HG03095 (cell line): ENCODE measurements around the gene FBXO11.
"Not testable (repeated sequence)": the region's sequence is repeated elsewhere in the genome, so short reads cannot be mapped to it uniquely, and the experiment has no call there.

Source experiments
- ATAC-seq: cut with Tn5 transposase; IDR thresholded peaks from one replicate; pipeline ENCODE4 v1.9.1; 2021; ENCODE audit warnings: moderate library complexity; ENCODE audit not compliant: unreplicated experiment

FBXO11 gene

GRCh38 chr2:47906157-47907038 lies at the start of gene FBXO11:
TSS of gene FBXO11 (minus strand) at chr2:47906498. CDS start at chr2:47905720, 778 bp downstream.
- ATAC-seq: peak; percentile 86

DNA sequence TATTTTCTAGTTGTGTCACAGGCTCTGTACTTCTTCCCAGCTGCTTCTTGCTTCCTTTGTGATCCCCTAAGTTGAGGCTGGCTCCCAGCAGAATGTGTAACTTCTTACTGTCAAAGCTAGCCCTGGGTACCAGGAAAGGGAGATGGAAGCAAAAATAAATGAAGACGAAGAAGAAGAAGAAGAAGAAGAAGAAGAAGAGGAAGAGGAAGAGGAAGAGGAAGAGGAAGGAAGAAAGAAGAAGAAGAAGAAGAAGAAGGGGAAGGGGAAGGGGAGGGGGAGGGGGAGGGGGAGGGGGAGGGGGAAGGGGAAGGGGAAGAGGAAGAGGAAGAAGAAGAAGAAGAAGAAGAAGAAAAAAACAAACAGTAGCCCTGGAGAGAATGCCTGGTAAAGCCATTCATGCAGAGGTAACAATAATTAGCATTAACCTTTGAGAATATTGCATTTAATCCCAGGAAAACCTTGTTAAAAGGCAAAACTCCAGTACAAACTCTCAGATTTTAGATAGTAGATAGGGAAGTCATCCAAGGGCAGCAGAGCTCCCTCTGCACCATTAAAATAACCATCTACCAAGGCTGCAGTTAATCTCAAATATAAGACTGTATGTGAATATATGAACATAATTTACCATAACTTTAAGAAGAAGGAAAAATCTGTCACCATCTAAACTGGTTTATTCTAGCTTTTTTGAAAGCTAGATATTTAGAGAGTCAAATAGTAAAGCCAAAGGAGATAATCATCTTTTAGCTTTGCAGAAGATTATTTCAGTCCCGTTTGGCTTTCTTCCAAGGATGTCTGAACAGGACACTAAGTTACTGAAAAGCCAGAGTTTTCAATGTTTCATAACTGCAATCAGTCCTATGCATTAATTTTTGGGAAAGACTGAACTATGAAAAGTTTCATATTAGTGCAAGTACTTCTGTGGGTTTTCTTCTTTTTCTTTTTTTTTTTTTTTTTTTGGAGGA lies 44.3 kb upstream of the FBXO11 start:
- ATAC-seq: no peak

- no peak for ATAC-seq
Measured at GRCh38 chr2:47946593-47946992, 40.3 kb upstream of the FBXO11 start.

GRCh38 chr2:47945046-47945781 lies 38.9 kb upstream of the FBXO11 start:
- no peak for ATAC-seq

DNA sequence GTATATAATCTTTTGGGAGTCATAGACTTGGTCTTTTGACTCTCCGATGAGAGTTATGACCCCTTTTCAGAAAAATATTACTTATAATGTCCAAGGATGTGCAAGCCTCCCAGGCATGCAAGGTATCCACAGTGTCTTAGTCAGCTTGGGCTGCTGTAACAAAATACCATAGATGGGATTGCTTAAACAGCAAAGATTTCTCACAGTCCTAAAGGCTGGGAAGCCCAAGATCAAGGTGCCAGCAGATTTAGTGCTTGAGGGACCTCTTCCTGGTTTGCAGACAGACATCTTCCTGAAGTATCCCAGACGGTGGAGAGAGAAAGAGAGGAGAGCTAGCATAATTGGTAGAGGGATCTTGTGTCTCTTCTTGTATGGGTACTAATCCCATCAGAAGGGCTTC lies 35.6 kb upstream of the FBXO11 start:
- ATAC-seq: no peak

- no peak for ATAC-seq
Measured at GRCh38 chr2:47937677-47938076, 31.4 kb upstream of the FBXO11 start.

- no peak for ATAC-seq
Measured at GRCh38 chr2:47935071-47935470, 28.8 kb upstream of the FBXO11 start.

- no peak for ATAC-seq
Measured at GRCh38 chr2:47918043-47918442, 11.7 kb upstream of the FBXO11 start.

DNA sequence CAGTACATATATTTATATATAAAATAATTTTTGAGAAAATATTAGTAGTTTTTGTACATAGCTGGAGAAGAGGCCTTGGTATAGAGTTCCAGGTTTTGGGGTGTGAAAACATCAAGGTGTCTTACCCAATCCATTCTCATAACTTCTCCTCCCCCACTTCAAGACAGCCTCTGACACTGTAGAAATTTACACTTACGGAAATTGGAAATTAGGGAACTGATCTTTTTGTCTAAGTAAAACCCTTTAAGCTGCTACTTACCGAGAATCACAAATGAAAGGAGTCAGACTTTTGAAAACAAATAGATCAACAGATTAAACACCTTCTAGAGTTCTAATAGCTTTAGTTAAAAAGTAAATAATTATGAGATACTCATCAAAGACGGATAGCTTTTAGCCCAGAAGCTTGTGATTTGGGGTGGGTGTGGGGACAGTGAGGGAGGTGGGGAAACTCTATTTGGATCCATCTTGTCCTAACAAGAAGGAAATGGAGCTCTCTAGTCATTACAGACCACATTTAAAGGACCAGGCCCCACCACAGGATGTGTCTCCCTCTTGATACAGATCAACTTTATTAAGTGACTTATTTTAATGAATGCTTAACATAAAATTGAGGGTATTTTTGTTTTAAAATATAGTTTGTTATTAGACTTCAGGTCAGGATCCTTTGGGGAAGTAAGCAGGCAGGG lies 11.1 kb upstream of the FBXO11 start:
- no peak for ATAC-seq

DNA sequence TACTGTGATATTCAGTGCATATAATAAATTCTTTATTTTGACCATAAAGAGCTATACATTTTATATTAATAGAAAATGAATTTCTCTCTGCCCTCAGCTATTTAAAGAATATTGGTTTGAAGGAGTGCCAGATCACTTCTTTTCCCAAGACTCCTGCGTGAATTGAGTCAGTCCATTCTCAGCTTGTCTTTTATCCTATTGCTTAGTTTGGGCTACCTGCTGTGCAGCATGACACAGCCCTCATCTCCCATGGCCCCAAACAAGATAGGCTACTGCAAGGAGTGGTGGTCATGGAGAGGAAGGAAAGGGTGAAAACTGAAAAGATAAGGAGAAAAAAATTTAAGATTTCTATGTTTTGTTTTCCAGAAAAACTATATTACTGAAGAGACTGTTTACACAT lies 10.1 kb upstream of the FBXO11 start:
- ATAC-seq: no peak

DNA sequence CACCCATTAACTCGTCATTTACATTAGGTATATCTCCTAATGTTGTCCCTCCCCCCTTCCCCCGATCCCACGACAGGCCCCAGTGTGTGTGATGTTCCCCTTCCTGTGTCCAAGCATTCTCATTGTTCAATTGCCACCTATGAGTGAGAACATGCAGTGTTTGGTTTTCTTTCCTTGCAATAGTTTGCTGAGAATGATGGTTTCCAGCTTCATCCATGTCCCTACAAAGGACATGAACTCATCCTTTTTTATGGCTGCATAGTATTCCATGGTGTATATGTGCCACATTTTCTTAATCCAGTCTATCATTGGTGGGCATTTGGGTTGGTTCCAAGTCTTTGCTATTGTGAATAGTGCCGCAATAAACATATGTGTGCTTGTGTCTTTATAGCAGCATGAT lies 4.4 kb upstream of the FBXO11 start:
- ATAC-seq: not testable (repeated sequence)

GRCh38 chr2:47908682-47909081 lies 2.4 kb upstream of the FBXO11 start:
- no peak for ATAC-seq

DNA sequence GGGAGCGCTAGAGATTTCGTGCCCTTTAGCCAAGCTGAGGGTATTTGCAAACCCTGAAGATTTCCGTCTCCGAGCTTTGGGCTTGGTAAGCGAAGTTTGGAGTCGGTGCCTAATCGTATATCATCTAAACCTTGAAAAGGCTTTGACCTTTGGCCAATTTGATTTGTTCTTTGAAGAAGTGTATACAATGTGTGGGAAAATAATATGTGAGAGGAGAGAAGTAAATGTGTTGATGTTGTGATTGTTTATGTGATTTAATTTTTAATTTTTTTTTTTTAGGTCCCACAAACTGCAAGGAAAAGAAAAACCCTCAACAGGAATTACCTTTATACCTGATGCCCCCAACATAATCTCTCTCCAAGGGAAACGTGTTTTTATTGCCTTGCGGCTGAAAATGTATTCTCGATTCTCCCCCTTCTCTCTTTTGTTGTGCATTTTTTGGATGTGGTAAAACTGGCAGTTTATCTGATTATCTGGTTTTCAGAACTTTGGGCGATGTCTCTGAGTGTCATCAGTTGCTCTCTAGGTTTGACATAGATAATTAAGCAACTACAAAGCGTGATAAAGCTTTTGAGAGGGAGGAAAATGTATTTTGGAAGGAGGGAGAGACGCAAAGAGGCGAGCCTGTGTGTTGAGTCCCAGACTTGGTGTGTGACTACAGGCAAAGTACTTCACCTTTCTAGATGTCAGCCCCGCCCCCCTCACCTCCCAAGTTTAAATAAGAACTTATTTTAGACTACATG lies 912 bp upstream of the FBXO11 start:
- ATAC-seq: peak; percentile 33

- no peak for ATAC-seq
Measured at GRCh38 chr2:47905386-47906156, 727 bp downstream of the FBXO11 start.

DNA sequence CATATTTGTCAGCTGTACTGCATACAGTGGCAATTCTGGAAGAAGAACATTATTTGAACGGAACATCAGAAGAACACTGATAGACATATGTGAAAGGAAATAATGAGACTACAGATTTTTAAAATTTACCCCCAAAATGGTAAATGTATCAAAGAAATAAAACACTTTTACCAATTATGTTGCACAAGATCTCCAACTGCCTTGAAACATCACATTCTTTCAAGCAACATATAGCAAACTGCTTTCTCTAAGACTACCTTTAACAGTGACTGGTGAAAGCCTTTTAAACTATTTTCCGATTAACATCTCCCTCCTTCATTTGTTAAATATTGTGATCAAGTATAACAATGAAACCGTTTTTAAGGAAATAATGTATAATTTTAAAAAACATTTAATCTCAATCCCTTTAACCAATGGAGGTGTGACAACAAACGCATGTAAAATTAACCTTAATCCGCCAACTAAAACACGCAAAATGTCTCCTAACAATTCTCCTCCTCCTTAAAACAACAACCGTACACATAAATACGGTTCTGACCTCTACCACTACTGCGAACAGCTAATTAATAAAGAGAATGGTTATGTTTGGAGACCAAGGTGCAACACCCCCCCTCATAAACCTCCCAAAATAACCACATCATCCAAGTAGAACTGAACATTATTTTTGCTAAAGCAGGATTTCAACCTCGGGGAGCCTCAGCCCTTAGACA lies 2.4 kb downstream of the FBXO11 start:
- ATAC-seq: no peak

GRCh38 chr2:47901892-47902291 lies 4.4 kb downstream of the FBXO11 start:
- ATAC-seq: not testable (repeated sequence)

DNA sequence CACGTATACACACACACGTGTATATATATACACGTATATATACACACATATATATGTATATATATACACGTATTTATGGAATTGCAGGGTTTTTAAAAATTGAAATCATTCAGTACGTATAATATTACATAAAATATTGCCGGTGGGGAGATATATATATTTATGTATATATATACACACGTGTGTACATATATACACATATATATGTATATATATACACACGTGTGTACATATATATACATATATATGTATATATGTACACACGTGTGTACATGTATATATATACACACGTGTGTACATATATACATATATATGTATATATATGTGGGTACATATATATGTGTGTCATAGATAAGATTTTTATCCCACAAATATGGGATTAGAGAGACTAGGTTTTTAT lies 5.4 kb downstream of the FBXO11 start:
- no peak for ATAC-seq
